Measurements from ENCODE around the gene C9orf50.
"Not testable (repeated sequence)": the region's sequence is repeated elsewhere in the genome, so short reads cannot be mapped to it uniquely, and the experiment has no call there.

C9orf50 gene

GRCh38 chr9:129620669-129621295 lies at the start of gene C9orf50:
Gene C9orf50, minus strand, starts transcription at chr9:129621101. Its CDS starts 527 bp downstream, at chr9:129620574.
- DNase-seq = no peak

- no peak for DNase-seq
Observed at GRCh38 chr9:129669946-129670345, 49.0 kb upstream of the C9orf50 start.

- DNase-seq = no peak
Observed at GRCh38 chr9:129669141-129669718, 48.3 kb upstream of the C9orf50 start.

GRCh38 chr9:129667850-129668249 lies 46.9 kb upstream of the C9orf50 start:
- no peak for DNase-seq

- no peak for DNase-seq
Observed at GRCh38 chr9:129667378-129667777, 46.5 kb upstream of the C9orf50 start.

GRCh38 chr9:129666575-129666974 lies 45.7 kb upstream of the C9orf50 start:
- DNase-seq = no peak

GRCh38 chr9:129665814-129666520 lies 45.1 kb upstream of the C9orf50 start:
- no peak for DNase-seq

GRCh38 chr9:129665389-129665775 lies 44.5 kb upstream of the C9orf50 start, which contains the start of gene PRRX2:
Gene PRRX2, plus strand, starts transcription at chr9:129665647. Its CDS starts 221 bp downstream, at chr9:129665868.
- peak; percentile 23 to 35 for DNase-seq

GRCh38 chr9:129664746-129665388 lies 44.0 kb upstream of the C9orf50 start:
- no peak for DNase-seq

- DNase-seq = not testable (repeated sequence)
Observed at GRCh38 chr9:129662239-129662638, 41.3 kb upstream of the C9orf50 start.

- DNase-seq = no peak
Observed at GRCh38 chr9:129661029-129661428, 40.1 kb upstream of the C9orf50 start.

- no peak for DNase-seq
Observed at GRCh38 chr9:129656795-129657390, 36.0 kb upstream of the C9orf50 start.

GRCh38 chr9:129655696-129656095 lies 34.8 kb upstream of the C9orf50 start:
- no peak for DNase-seq

GRCh38 chr9:129655154-129655553 lies 34.3 kb upstream of the C9orf50 start:
- no peak for DNase-seq

- DNase-seq = no peak
Observed at GRCh38 chr9:129654554-129655040, 33.7 kb upstream of the C9orf50 start.

GRCh38 chr9:129653823-129654553 lies 33.1 kb upstream of the C9orf50 start:
- no peak for DNase-seq

GRCh38 chr9:129650680-129651235 lies 29.9 kb upstream of the C9orf50 start:
- no peak for DNase-seq

GRCh38 chr9:129649726-129650679 lies 29.1 kb upstream of the C9orf50 start:
- DNase-seq = no peak

GRCh38 chr9:129648764-129649115 lies 27.8 kb upstream of the C9orf50 start:
- DNase-seq = no peak

GRCh38 chr9:129648092-129648763 lies 27.3 kb upstream of the C9orf50 start:
- no peak for DNase-seq

All from activated CD4-positive, alpha-beta T cell treated with anti-CD3 and anti-CD28 coated beads for 4 hours (primary cell).